SK-N-SH (cell line): ENCODE results near the gene SH2D4B. TPM values are rescaled to one million over a fixed set of nuclear protein-coding genes. Genes with fewer than 3 reads are reported as not detected.

Experiments used
- CTCF ChIA-PET: fragments of 300-600, 350-600 bp; formaldehyde crosslinking; extraction: SDS; loops from one replicate; lab custom pipeline; 2021; lab: Yijun Ruan, JAX
- POLR2A ChIA-PET: fragments of 350-600 bp; sonication (Branson Sonifier 250); formaldehyde crosslinking; extraction: SDS; loops from one replicate; lab custom pipeline; 2020; ENCODE audit warnings: antibody characterized with exemption, inconsistent platforms; lab: Yijun Ruan, JAX
- DNase-seq: peaks from one replicate; pipeline ENCODE4 v3.0.0; 2012
- H2AFZ ChIP-seq: fragments of 200-600 bp; sonication (generic); 2 replicates; pipeline ENCODE4 v1.8.1; 2016; ENCODE audit warnings: antibody characterized with exemption, mild to moderate bottlenecking, low read depth
- H3F3A ChIP-seq: fragments of 200-600 bp; sonication (generic); replicated peaks from 2 replicates; pipeline ENCODE3; 2016; ENCODE audit warnings: antibody characterized with exemption, mild to moderate bottlenecking; ENCODE audit not compliant: insufficient read depth
- H3K27ac ChIP-seq, 2 experiments: fragments of 200-500 bp in 1 of 2; fragments of 200-600 bp in 1 of 2; sonication (Bioruptor generic) in 1 of 2; sonication (generic), shearing (Covaris generic) in 1 of 2; 2 replicates each; pipeline versions ENCODE4 v1.5.1 to v1.6.1; 2014 to 2016; ENCODE audit warnings: low read depth in 2 of 2, inconsistent platforms in 1 of 2, low read length in 1 of 2, mild to moderate bottlenecking in 1 of 2, mixed read lengths in 1 of 2
- H3K27me3 ChIP-seq: fragments of 200-600 bp; sonication (generic), shearing (Covaris generic); 2 replicates; pipeline ENCODE4 v1.6.1; 2016; ENCODE audit warnings: mixed run types; ENCODE audit not compliant: insufficient read depth
- H3K36me3 ChIP-seq, 2 experiments: fragments of 200-500 bp in 1 of 2; fragments of 200-600 bp in 1 of 2; sonication (Bioruptor generic) in 1 of 2; sonication (generic) in 1 of 2; replicated peaks in 1 of 2; 2 replicates each; pipeline versions ENCODE3 to v1.5.1; 2014 to 2016; ENCODE audit warnings: low read length in 1 of 2, mild to moderate bottlenecking in 1 of 2; ENCODE audit not compliant: insufficient read depth in 2 of 2, control insufficient read depth in 1 of 2
- H3K4me1 ChIP-seq, 2 experiments: fragments of 200-500 bp in 1 of 2; fragments of 200-600 bp in 1 of 2; sonication (Bioruptor generic) in 1 of 2; sonication (generic), shearing (Covaris generic) in 1 of 2; 2 replicates each; pipeline versions ENCODE4 v1.5.1 to v1.6.1; 2014 to 2016; ENCODE audit warnings: low read depth in 1 of 2, low read length in 1 of 2, mixed run types in 1 of 2; ENCODE audit not compliant: insufficient read depth in 2 of 2, control insufficient read depth in 1 of 2
- H3K4me2 ChIP-seq: fragments of 200-600 bp; sonication (generic), shearing (Covaris generic); 2 replicates; pipeline ENCODE4 v1.6.1; 2017; ENCODE audit warnings: mixed run types
- H3K4me3 ChIP-seq, 2 experiments: fragments of 200-500 bp in 1 of 2; fragments of 200-600 bp in 1 of 2; sonication (Bioruptor generic) in 1 of 2; sonication (generic), shearing (Covaris generic) in 1 of 2; 2 replicates each; pipeline versions ENCODE4 v1.5.1 to v1.8.1; 2014 to 2016; ENCODE audit warnings: low read depth in 2 of 2, inconsistent platforms in 1 of 2, low read length in 1 of 2, mild to moderate bottlenecking in 1 of 2, mixed read lengths in 1 of 2, moderate library complexity in 1 of 2
- H3K79me2 ChIP-seq: fragments of 200-600 bp; sonication (generic); 2 replicates; pipeline ENCODE4 v1.8.1; 2017; ENCODE audit warnings: mild to moderate bottlenecking; ENCODE audit not compliant: insufficient read depth
- H3K9ac ChIP-seq: fragments of 200-600 bp; sonication (generic); 2 replicates; pipeline ENCODE4 v1.6.1; 2017; ENCODE audit warnings: mixed run types
- H3K9me2 ChIP-seq: fragments of 200-600 bp; sonication (generic); 2 replicates; pipeline ENCODE4 v1.6.1; 2017; ENCODE audit warnings: mixed run types
- H3K9me3 ChIP-seq: fragments of 200-600 bp; sonication (generic); 2 replicates; pipeline ENCODE4 v1.6.1; 2017; ENCODE audit warnings: mixed run types, mild to moderate bottlenecking, moderate library complexity
- H4K20me1 ChIP-seq: fragments of 200-600 bp; sonication (generic); 2 replicates; pipeline ENCODE4 v1.6.1; 2017; ENCODE audit warnings: mild to moderate bottlenecking, mixed run types; ENCODE audit not compliant: insufficient read depth
- EP300 ChIP-seq, 2 experiments: IDR thresholded peaks; 2 replicates each; pipeline versions ENCODE4 v1.4.0 to v1.6.1; 2012; ENCODE audit warnings: borderline replicate concordance in 1 of 2, low read depth in 1 of 2, low read length in 1 of 2
- GABPA ChIP-seq: IDR thresholded peaks from 2 replicates; pipeline ENCODE4 v1.4.0; 2012; ENCODE audit warnings: low read depth, mild to moderate bottlenecking
- GATA2 ChIP-seq: sonication (generic); formaldehyde crosslinking; IDR thresholded peaks from 2 replicates; pipeline ENCODE4 v1.5.0; 2020; ENCODE audit warnings: mild to moderate bottlenecking, missing genetic modification reagents
- JUND ChIP-seq: IDR thresholded peaks from 2 replicates; pipeline ENCODE4 v1.4.0; 2012
- RAD21 ChIP-seq: IDR thresholded peaks from 2 replicates; pipeline ENCODE4 v1.6.1; 2012; ENCODE audit warnings: mild to moderate bottlenecking, low read length
- SIN3A ChIP-seq: IDR thresholded peaks from 2 replicates; pipeline ENCODE4 v1.6.1; 2012; ENCODE audit warnings: low read depth, mild to moderate bottlenecking, low read length, moderate library complexity, borderline replicate concordance
- SMC3 ChIP-seq: IDR thresholded peaks from 2 replicates; pipeline ENCODE4 v1.6.1; 2012; ENCODE audit warnings: low read depth, low read length, improper control_type of control experiment
- whole genome bisulfite sequencing: methylation state at CpG from one replicate; pipeline ENCODE4 v1.1.6; 2017; ENCODE audit warnings: low lambda C conversion rate; 5-methylcytosine and 5-hydroxymethylcytosine counted together
- polyA plus RNA-seq, 3 experiments: library from polyadenylated mRNA; depleted of rRNA; stranded (reverse); fragments of >200 nt; gene quantifications; 2 replicates each; pipeline ENCODE4 v1.2.3, GENCODE V29; 2012
- TF ChIP-seq, protein P1 (sequence below): fragments of 200-600 bp; sonication (generic); IDR thresholded peaks from 2 replicates; pipeline ENCODE4 v1.6.1; 2017; ENCODE audit warnings: antibody characterized with exemption, mild to moderate bottlenecking, moderate library complexity

SH2D4B gene
- polyA plus RNA-seq, 1 of the 3 experiments (the other 2 are of a cell fraction), result not detected

DNA sequence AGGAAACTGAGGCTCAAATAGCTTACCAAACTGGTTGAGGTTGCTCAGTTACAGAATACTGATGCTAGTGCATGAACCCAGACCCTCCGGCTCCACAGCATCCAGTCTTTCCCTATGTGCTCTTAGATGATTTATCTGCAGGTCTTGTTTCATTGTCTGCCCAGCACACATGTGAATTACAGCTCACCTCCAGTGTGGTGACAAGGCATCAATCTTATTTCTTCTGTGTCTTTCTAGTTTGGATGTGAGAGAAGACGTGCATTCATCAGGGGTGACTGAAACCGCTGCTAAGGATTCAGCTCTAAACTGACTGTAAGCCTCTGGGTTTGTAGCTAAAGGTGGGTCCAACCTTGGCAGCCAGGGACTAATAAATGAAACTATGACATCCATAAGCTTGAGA is 123.8 kb downstream of the SH2D4B start:
- no peaks in the 10 kb centered on the region for H3K9me2 ChIP-seq
- no peaks in the 10 kb centered on the region for H3K79me2 ChIP-seq
- no peaks in the 10 kb centered on the region for H3K36me3 ChIP-seq
- H3K9me3 ChIP-seq, result no peaks in the 10 kb centered on the region
- H2AFZ ChIP-seq, result no peak overlapping the region
- H4K20me1 ChIP-seq, result no peaks in the 10 kb centered on the region
- peaks cover 2% of the 10 kb centered on the region for H3F3A ChIP-seq
- no peak for TF ChIP-seq JUND
- no peak for DNase-seq
- H3K4me2 ChIP-seq, result no peak overlapping the region
- H3K27ac ChIP-seq, result no peak overlapping the region
- ChIA-PET CTCF (interaction anchor here (0.6 to 8.8 kb wide), 23 partner anchors 10 to 357 kb away, joined by 3 to 185 read pairs (median 10); no protein-coding TSS in a partner anchor), POLR2A (no interaction called here)
- H3K4me3 ChIP-seq, result no peak overlapping the region
- no peaks in the 10 kb centered on the region for H3K27me3 ChIP-seq
- WGBS, result 44% methylated on average over 3 of the region's 3 CpGs
- H3K9ac ChIP-seq, result no peak overlapping the region
- H3K4me1 ChIP-seq, result peaks cover 0 to 2% of the 10 kb centered on the region in 2 experiments; a peak in 1 of 4 replicates

DNA sequence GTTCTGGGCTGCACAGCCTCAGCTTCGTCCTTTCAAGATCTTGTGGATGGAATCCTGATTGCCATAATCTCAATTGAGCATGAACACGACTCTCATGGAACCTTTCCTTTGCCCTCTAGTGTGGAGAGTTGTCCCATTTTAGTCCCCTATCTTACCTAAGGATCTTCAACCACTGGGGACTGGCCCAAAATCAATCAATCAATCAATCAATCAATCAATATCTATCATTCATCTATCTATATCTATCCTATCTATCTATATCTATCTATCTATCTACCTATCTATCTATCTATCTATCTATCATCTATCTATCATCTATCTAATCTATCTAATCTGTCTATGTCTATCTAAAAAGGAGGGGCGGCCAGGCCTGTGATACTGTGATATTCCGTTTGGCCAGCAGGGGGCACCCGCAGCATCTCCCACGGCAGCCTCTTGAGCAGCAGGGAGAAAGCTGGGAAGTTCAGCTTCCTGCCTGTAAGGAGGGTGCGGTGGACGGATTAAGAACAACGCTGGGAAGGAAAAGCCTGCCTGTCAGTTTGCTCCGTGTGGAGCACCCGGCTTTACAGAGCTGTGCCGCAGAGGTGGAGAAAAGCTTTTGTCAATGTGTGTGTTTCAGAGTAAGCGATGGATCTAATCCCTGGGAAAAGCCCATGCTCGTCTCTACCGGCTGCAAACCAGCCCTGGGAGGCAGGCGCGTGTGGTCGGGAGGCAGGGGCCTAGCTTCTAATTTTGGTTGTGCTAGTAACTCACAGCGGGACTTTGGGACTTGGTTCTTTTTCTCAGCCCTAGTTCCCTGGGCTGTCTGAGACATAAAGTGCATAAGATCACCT is 124.9 kb downstream of the SH2D4B start:
- peak overlapping the region; percentile 53; the same call in 1 of the 2 replicates for H3K4me2 ChIP-seq
- peaks cover 2% of the 10 kb centered on the region for H3F3A ChIP-seq
- H3K4me1 ChIP-seq, result peaks cover 0 to 2% of the 10 kb centered on the region in 2 experiments; a peak in 1 of 4 replicates
- WGBS, result 21% methylated on average over 19 of the region's 19 CpGs
- POLR2A ChIA-PET, result no interaction called here
- H3K27me3 ChIP-seq, result no peaks in the 10 kb centered on the region
- H4K20me1 ChIP-seq, result no peaks in the 10 kb centered on the region
- H3K4me3 ChIP-seq, result peak overlapping the region; percentile 24 to 46; a peak in 3 of 4 replicates
- peak overlapping the region; percentile 91; the same call in 1 of the 2 replicates for H2AFZ ChIP-seq
- CTCF ChIA-PET, result interaction anchor here (0.6 to 8.8 kb wide), 68 partner anchors 10 to 1276 kb away, joined by 3 to 185 read pairs (median 4); no protein-coding TSS in a partner anchor
- no peak overlapping the region for H3K27ac ChIP-seq
- peak; percentile 77 for DNase-seq
- TF ChIP-seq EP300 (IDR thresholded peaks at IDR 0.05; ENCODE audit: borderline replicate concordance in 1 of 2, low read depth in 1 of 2, low read length in 1 of 2) (no peak), SIN3A (no peak), GABPA (no peak), GATA2 (CRISPR knock-in tag) (peak; percentile 48), SMC3 (peak; percentile 53), RAD21 (peak; percentile 70)
- TF ChIP-seq, protein P1, sequence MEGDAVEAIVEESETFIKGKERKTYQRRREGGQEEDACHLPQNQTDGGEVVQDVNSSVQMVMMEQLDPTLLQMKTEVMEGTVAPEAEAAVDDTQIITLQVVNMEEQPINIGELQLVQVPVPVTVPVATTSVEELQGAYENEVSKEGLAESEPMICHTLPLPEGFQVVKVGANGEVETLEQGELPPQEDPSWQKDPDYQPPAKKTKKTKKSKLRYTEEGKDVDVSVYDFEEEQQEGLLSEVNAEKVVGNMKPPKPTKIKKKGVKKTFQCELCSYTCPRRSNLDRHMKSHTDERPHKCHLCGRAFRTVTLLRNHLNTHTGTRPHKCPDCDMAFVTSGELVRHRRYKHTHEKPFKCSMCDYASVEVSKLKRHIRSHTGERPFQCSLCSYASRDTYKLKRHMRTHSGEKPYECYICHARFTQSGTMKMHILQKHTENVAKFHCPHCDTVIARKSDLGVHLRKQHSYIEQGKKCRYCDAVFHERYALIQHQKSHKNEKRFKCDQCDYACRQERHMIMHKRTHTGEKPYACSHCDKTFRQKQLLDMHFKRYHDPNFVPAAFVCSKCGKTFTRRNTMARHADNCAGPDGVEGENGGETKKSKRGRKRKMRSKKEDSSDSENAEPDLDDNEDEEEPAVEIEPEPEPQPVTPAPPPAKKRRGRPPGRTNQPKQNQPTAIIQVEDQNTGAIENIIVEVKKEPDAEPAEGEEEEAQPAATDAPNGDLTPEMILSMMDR, result peak; percentile 88
- no peaks in the 10 kb centered on the region for H3K9me3 ChIP-seq
- no peaks in the 10 kb centered on the region for H3K9me2 ChIP-seq
- no peaks in the 10 kb centered on the region for H3K36me3 ChIP-seq
- H3K9ac ChIP-seq, result no peak overlapping the region
- H3K79me2 ChIP-seq, result no peaks in the 10 kb centered on the region
